Measurements from ENCODE around the gene CFAP61. TPM values are rescaled to one million over a fixed set of nuclear protein-coding genes. Genes with fewer than 3 reads are reported as not detected.

CFAP61 gene
- total and polyA plus RNA-seq, 7 experiments from 2014 or later: not detected

DNA sequence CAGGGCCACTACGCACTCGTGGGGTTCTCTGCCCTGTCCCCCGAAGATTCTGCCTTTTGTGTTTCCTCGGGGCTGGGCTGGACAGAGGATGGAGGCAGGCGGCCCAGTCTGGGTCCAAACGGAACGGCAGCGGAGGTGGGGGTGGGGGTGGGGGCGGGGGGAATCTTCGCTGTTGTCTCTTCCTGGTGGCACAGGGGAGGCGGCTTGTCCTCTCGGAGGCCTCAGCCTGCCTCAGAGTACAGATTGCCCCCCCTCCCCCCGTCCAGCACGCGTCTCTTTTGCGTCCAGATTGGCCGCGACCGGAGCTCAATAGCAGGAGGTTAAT is 314.2 kb downstream of the CFAP61 start:
- peaks cover 0 to 5% (median 0%) of the 10 kb centered on the region in 5 donors for H3K36me3 Mint-ChIP-seq
- H3K4me1 Mint-ChIP-seq: peaks cover 8 to 28% (median 18%) of the 10 kb centered on the region in 7 donors
- no peaks in the 10 kb centered on the region for H3K9me3 Mint-ChIP-seq
- H3K27me3 Mint-ChIP-seq: peaks cover 51 to 73% (median 66%) of the 10 kb centered on the region in 5 donors
- ChIA-PET POLR2A (no interaction called here), CTCF (no interaction called here)
- Histone ChIP-seq H3K4me3 (ENCODE audit: low read length) (no peak overlapping the region), H3K4me1 (ENCODE audit: control insufficient read depth in 2 of 2, insufficient read depth in 2 of 2, low read length in 2 of 2) (no peaks in the 10 kb centered on the region), H3K9me3 (ENCODE audit: control insufficient read depth in 2 of 3, low read length in 3 of 3) (no peaks in the 10 kb centered on the region), H3K27ac (ENCODE audit: low read depth, low read length) (no peak overlapping the region), H3K27me3 (ENCODE audit: control insufficient read depth in 2 of 2, insufficient read depth in 2 of 2, low read length in 2 of 2) (peaks cover 0 to under 1% of the 10 kb centered on the region in 2 donors), H3K36me3 (ENCODE audit: control insufficient read depth in 2 of 3, insufficient read depth in 3 of 3, low read length in 3 of 3) (no peaks in the 10 kb centered on the region)
- peak overlapping the region in 1 of 9 donors; percentile 80 for H3K27ac Mint-ChIP-seq
- intact Hi-C loops (cut with micrococcal nuclease): loop anchor here in 1 of 2 donors (5.0 to 10.0 kb wide), 3 partner anchors 1141 to 1338 kb away; partner anchors contain the start of gene PAX1
- ATAC-seq (no peak), DNase-seq (no peak)
- H3K4me3 Mint-ChIP-seq: peak overlapping the region in 5 of 10 donors; percentile 16 to 68 (median 54)

DNA sequence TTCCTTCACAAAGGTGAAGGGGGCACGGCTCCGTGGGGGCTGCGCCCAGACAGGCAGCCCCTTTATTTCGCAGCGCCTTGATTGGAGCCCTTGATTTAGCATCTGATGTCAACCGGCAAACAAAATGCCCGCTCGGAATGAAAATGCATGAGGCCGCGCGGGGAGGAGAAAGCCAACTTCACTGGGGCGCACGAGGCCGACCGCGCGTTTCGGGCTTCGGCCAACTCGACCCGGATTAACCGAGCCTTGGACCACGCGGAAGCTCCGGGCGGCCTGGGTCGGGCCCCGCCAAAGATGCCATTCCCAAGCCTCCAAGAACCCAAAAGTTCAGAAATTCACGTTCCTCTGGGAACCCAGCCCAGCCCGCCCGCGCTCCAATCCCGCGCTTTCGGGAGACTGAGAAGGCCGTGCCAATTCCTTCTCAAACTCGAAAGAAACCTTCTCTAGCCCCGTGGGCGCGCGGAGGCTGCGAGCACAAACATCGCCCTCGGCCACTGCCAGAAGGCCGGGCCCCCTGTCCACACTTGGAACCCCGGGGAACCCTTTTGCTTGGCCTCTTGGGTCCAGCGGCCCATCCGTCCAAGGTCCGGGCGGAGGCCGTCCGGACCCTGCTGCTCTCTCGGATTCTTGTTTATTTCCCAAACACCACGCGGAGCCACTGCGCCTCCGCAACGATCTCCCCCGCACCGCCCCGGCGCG is 314.7 kb downstream of the CFAP61 start:
- no peak overlapping the region for H3K4me3 ChIP-seq (ENCODE audit: low read length)
- POLR2A ChIA-PET: no interaction called here

DNA sequence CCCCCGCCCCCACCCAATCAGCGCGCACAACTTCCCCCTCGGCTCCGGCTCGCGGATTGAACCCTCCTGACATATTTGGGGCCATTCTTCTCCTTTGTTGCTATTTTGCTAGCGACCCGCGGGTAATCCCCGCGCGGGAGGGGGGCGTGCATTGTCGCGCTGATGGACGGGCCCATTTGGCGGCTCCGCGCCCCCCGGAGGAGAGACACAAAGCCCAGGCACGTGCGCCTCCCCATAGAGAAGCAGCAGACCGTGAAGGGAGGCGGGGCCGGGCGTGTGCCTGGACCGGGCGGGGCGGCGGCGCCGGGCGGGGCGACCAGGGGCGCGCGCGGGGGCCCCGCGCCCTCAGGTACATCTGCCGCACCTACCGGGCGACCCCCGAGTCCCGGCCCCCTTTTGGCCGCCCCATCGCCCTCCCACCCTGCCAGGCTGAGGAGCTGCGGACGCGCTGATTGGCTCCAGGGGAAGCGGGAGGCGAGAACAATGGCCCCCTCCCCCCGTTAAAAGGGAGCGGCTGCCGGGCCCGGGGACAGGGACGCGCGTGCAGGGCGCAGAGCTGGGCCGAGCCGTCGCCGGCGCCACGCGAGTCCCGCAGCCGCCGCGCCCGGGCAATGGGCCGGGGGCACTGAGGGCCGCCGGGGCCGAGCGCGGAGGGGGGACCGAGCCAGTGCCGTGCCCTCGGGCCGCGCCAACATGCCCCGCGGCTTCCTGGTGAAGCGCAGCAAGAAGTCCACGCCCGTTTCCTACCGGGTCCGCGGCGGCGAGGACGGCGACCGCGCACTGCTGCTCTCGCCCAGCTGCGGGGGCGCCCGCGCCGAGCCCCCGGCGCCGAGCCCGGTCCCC is 315.5 kb downstream of the CFAP61 start, which contains the start of gene INSM1:
TSS of gene INSM1 (plus strand) at position 530 of the 843 bp plus-strand sequence. CDS start at position 694, 164 bp downstream.
- no peaks in the 10 kb centered on the region for H3K9me3 Mint-ChIP-seq
- peak within 1 kb of the TSS in 1 of 9 donors; percentile 63 for H3K27ac Mint-ChIP-seq
- ChIA-PET CTCF (no interaction called here), POLR2A (no interaction called here)
- no peak for ATAC-seq
- H3K4me3 Mint-ChIP-seq: peak within 1 kb of the TSS in 5 of 10 donors; percentile 17 to 69 (median 57)
- Histone ChIP-seq H3K9me3 (ENCODE audit: control insufficient read depth in 2 of 3, low read length in 3 of 3) (no peaks in the 10 kb centered on the region), H3K4me1 (ENCODE audit: control insufficient read depth in 2 of 2, insufficient read depth in 2 of 2, low read length in 2 of 2) (no peaks in the 10 kb centered on the region), H3K27ac (ENCODE audit: low read depth, low read length) (no peak within 1 kb of the TSS), H3K27me3 (ENCODE audit: control insufficient read depth in 2 of 2, insufficient read depth in 2 of 2, low read length in 2 of 2) (peaks cover 0 to 5% of the 10 kb centered on the region in 2 donors), H3K36me3 (ENCODE audit: control insufficient read depth in 2 of 3, insufficient read depth in 3 of 3, low read length in 3 of 3) (no peaks in the 10 kb centered on the region), H3K4me3 (ENCODE audit: low read length) (no peak within 1 kb of the TSS)
- H3K36me3 Mint-ChIP-seq: peaks cover 0 to 5% (median 0%) of the 10 kb centered on the region in 5 donors
- H3K4me1 Mint-ChIP-seq: peaks cover 8 to 19% (median 15%) of the 10 kb centered on the region in 7 donors
- intact Hi-C loops (cut with micrococcal nuclease): loop anchor here in 1 of 2 donors (5.0 to 10.0 kb wide), 3 partner anchors 1140 to 1337 kb away; partner anchors contain the start of gene PAX1
- H3K27me3 Mint-ChIP-seq: peaks cover 51 to 73% (median 67%) of the 10 kb centered on the region in 5 donors
- peak in 1 of 9 donors; percentile 64 for DNase-seq

More for the DNA sequence above, 314.7 kb downstream of the CFAP61 start:
- Mint-ChIP-seq H3K4me1 (peaks cover 8 to 27% (median 18%) of the 10 kb centered on the region in 7 donors), H3K36me3 (peaks cover 0 to 5% (median 0%) of the 10 kb centered on the region in 5 donors), H3K27ac (no peak overlapping the region), H3K4me3 (peak overlapping the region in 3 of 10 donors; percentile 43 to 69 (median 57)), H3K27me3 (peaks cover 51 to 73% (median 67%) of the 10 kb centered on the region in 5 donors), H3K9me3 (no peaks in the 10 kb centered on the region)
- CTCF ChIA-PET: no interaction called here
- intact Hi-C loops (cut with micrococcal nuclease): loop anchor here in 1 of 2 donors (5.0 to 10.0 kb wide), 3 partner anchors 1140 to 1338 kb away; partner anchors contain the start of gene PAX1
- no peaks in the 10 kb centered on the region for H3K4me1 ChIP-seq (ENCODE audit: control insufficient read depth in 2 of 2, insufficient read depth in 2 of 2, low read length in 2 of 2)
- H3K27ac ChIP-seq (ENCODE audit: low read depth, low read length): no peak overlapping the region
- no peaks in the 10 kb centered on the region for H3K9me3 ChIP-seq (ENCODE audit: control insufficient read depth in 2 of 3, low read length in 3 of 3)
- ATAC-seq (no peak), DNase-seq (no peak)
- H3K27me3 ChIP-seq (ENCODE audit: control insufficient read depth in 2 of 2, insufficient read depth in 2 of 2, low read length in 2 of 2): peaks cover 0 to 2% of the 10 kb centered on the region in 2 donors
- H3K36me3 ChIP-seq (ENCODE audit: control insufficient read depth in 2 of 3, insufficient read depth in 3 of 3, low read length in 3 of 3): no peaks in the 10 kb centered on the region

DNA sequence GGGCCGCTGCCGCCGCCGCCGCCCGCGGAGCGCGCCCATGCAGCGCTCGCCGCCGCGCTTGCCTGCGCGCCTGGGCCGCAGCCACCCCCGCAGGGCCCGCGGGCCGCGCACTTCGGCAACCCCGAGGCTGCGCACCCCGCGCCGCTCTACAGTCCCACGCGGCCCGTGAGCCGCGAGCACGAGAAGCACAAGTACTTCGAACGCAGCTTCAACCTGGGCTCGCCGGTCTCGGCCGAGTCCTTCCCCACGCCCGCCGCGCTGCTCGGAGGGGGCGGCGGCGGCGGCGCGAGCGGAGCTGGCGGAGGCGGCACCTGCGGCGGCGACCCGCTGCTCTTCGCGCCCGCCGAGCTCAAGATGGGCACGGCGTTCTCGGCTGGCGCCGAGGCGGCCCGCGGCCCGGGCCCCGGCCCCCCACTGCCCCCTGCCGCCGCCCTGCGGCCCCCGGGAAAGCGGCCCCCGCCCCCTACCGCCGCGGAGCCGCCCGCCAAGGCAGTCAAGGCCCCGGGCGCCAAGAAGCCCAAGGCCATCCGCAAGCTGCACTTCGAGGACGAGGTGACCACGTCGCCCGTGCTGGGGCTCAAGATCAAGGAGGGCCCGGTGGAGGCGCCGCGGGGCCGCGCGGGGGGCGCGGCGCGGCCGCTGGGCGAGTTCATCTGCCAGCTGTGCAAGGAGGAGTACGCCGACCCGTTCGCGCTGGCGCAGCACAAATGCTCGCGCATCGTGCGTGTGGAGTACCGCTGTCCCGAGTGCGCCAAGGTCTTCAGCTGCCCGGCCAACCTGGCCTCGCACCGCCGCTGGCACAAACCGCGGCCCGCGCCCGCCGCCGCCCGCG is 316.3 kb downstream of the CFAP61 start:
- H3K36me3 Mint-ChIP-seq: peaks cover 0 to 5% (median 0%) of the 10 kb centered on the region in 5 donors
- Histone ChIP-seq H3K9me3 (ENCODE audit: control insufficient read depth in 2 of 3, low read length in 3 of 3) (no peaks in the 10 kb centered on the region), H3K4me1 (ENCODE audit: control insufficient read depth in 2 of 2, insufficient read depth in 2 of 2, low read length in 2 of 2) (no peaks in the 10 kb centered on the region), H3K27ac (ENCODE audit: low read depth, low read length) (no peak overlapping the region), H3K36me3 (ENCODE audit: control insufficient read depth in 2 of 3, insufficient read depth in 3 of 3, low read length in 3 of 3) (no peaks in the 10 kb centered on the region), H3K4me3 (ENCODE audit: low read length) (no peak overlapping the region), H3K27me3 (ENCODE audit: control insufficient read depth in 2 of 2, insufficient read depth in 2 of 2, low read length in 2 of 2) (peaks cover 0 to 5% of the 10 kb centered on the region in 2 donors)
- H3K27ac Mint-ChIP-seq: no peak overlapping the region
- ATAC-seq (no peak), DNase-seq (peak in 1 of 9 donors; percentile 58)
- ChIA-PET CTCF (no interaction called here), POLR2A (no interaction called here)
- intact Hi-C loops (cut with micrococcal nuclease): loop anchor here in 1 of 2 donors (5.0 to 10.0 kb wide), 3 partner anchors 1139 to 1336 kb away; partner anchors contain the start of gene PAX1
- peaks cover 53 to 73% (median 65%) of the 10 kb centered on the region in 5 donors for H3K27me3 Mint-ChIP-seq
- H3K4me3 Mint-ChIP-seq: no peak overlapping the region
- peaks cover 8 to 18% (median 13%) of the 10 kb centered on the region in 7 donors for H3K4me1 Mint-ChIP-seq
- no peaks in the 10 kb centered on the region for H3K9me3 Mint-ChIP-seq

DNA sequence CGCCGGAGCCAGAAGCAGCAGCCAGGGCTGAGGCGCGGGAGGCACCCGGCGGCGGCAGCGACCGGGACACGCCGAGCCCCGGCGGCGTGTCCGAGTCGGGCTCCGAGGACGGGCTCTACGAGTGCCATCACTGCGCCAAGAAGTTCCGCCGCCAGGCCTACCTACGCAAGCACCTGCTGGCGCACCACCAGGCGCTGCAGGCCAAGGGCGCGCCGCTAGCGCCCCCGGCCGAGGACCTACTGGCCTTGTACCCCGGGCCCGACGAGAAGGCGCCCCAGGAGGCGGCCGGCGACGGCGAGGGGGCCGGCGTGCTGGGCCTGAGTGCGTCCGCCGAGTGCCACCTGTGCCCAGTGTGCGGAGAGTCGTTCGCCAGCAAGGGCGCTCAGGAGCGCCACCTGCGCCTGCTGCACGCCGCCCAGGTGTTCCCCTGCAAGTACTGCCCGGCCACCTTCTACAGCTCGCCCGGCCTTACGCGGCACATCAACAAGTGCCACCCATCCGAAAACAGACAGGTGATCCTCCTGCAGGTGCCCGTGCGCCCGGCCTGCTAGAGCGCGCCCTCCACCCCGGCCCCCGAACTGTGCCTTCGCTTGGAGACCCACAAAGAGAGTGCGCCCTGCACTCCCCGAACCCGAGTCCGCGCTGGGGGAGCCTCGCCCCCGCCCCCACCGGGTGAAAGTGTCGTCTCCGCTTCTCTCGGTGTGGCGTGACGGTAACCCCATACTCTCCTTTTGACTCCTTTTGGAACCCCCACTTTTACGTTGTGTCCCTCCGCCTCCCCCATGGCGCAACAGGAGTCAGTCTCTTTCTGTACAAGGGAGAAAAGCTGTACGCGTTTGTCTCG is 317.1 kb downstream of the CFAP61 start:
- no peaks in the 10 kb centered on the region for H3K36me3 ChIP-seq (ENCODE audit: control insufficient read depth in 2 of 3, insufficient read depth in 3 of 3, low read length in 3 of 3)
- ChIA-PET CTCF (no interaction called here), POLR2A (no interaction called here)
- Mint-ChIP-seq H3K4me1 (peaks cover 8 to 18% (median 13%) of the 10 kb centered on the region in 7 donors), H3K9me3 (no peaks in the 10 kb centered on the region), H3K4me3 (peak overlapping the region in 9 of 10 donors; percentile 11 to 82 (median 68)), H3K27me3 (peaks cover 61 to 73% (median 67%) of the 10 kb centered on the region in 5 donors), H3K27ac (peak overlapping the region in 1 of 9 donors; percentile 51), H3K36me3 (peaks cover 0 to 5% (median 0%) of the 10 kb centered on the region in 5 donors)
- no peaks in the 10 kb centered on the region for H3K9me3 ChIP-seq (ENCODE audit: control insufficient read depth in 2 of 3, low read length in 3 of 3)
- no peak overlapping the region for H3K4me3 ChIP-seq (ENCODE audit: low read length)
- no peaks in the 10 kb centered on the region for H3K4me1 ChIP-seq (ENCODE audit: control insufficient read depth in 2 of 2, insufficient read depth in 2 of 2, low read length in 2 of 2)
- peaks cover 0 to 5% of the 10 kb centered on the region in 2 donors for H3K27me3 ChIP-seq (ENCODE audit: control insufficient read depth in 2 of 2, insufficient read depth in 2 of 2, low read length in 2 of 2)
- DNase-seq (peak in 1 of 9 donors; percentile 63), ATAC-seq (no peak)
- H3K27ac ChIP-seq (ENCODE audit: low read depth, low read length): no peak overlapping the region
- intact Hi-C loops (cut with micrococcal nuclease): loop anchor here in 1 of 2 donors (5.0 to 10.0 kb wide), 3 partner anchors 1138 to 1335 kb away; partner anchors contain the start of gene PAX1

Measured in naive thymus-derived CD4-positive, alpha-beta T cell (primary cell).